ELF-1 (cell line): ENCODE data around the gene CCDC30.
"Not testable (repeated sequence)": the region's sequence is repeated elsewhere in the genome, so short reads cannot be mapped to it uniquely, and the experiment has no call there.

Source experiments
- DNase-seq: peaks from one replicate; pipeline ENCODE4 v3.0.0-alpha.2; 2016; ENCODE audit warnings: low read depth, low spot score

CCDC30 gene

GRCh38 chr1:42524330-42524729 is 61.2 kb downstream of the CCDC30 start:
- no peak for DNase-seq

GRCh38 chr1:42529724-42530181 is 66.7 kb downstream of the CCDC30 start:
- DNase-seq: no peak

GRCh38 chr1:42531043-42531442 is 68.0 kb downstream of the CCDC30 start:
- no peak for DNase-seq

- no peak for DNase-seq
Observed at GRCh38 chr1:42533101-42533863, 70.2 kb downstream of the CCDC30 start.

GRCh38 chr1:42541104-42541503 is 78.0 kb downstream of the CCDC30 start:
- no peak for DNase-seq

GRCh38 chr1:42551180-42551579 is 88.1 kb downstream of the CCDC30 start:
- DNase-seq: no peak

- DNase-seq: no peak
Observed at GRCh38 chr1:42551590-42551989, 88.5 kb downstream of the CCDC30 start.

GRCh38 chr1:42552636-42553035 is 89.5 kb downstream of the CCDC30 start:
- no peak for DNase-seq

- no peak for DNase-seq
Observed at GRCh38 chr1:42557230-42557851, 94.3 kb downstream of the CCDC30 start.

GRCh38 chr1:42567038-42567437 is 104.0 kb downstream of the CCDC30 start:
- no peak for DNase-seq

GRCh38 chr1:42576935-42577334 is 113.8 kb downstream of the CCDC30 start:
- DNase-seq: no peak

- DNase-seq: no peak
Observed at GRCh38 chr1:42586016-42586415, 122.9 kb downstream of the CCDC30 start.

- DNase-seq: no peak
Observed at GRCh38 chr1:42587753-42588152, 124.7 kb downstream of the CCDC30 start.

GRCh38 chr1:42592811-42593210 is 129.7 kb downstream of the CCDC30 start:
- no peak for DNase-seq

- no peak for DNase-seq
Observed at GRCh38 chr1:42593486-42594100, 130.5 kb downstream of the CCDC30 start.

- DNase-seq: no peak
Observed at GRCh38 chr1:42601472-42601871, 138.4 kb downstream of the CCDC30 start.

GRCh38 chr1:42613803-42614131 is 150.7 kb downstream of the CCDC30 start:
- no peak for DNase-seq

- DNase-seq: no peak
Observed at GRCh38 chr1:42618866-42619265, 155.8 kb downstream of the CCDC30 start.

GRCh38 chr1:42620307-42620706 is 157.2 kb downstream of the CCDC30 start:
- DNase-seq: no peak

- not testable (repeated sequence) for DNase-seq
Observed at GRCh38 chr1:42621180-42621579, 158.1 kb downstream of the CCDC30 start.

- not testable (repeated sequence) for DNase-seq
Observed at GRCh38 chr1:42627205-42627604, 164.1 kb downstream of the CCDC30 start.

- DNase-seq: no peak
Observed at GRCh38 chr1:42639116-42639515, 176.0 kb downstream of the CCDC30 start.

GRCh38 chr1:42646056-42646455 is 183.0 kb downstream of the CCDC30 start:
- DNase-seq: no peak
